ACC112 (cell line): Measurements from ENCODE around the gene PREX1.

Experiments
- H2AFZ ChIP-seq: fragments of 200-600 bp; sonication (generic); one replicate; pipeline ENCODE4 v1.6.0; 2017; ENCODE audit warnings: antibody characterized with exemption, low read length; ENCODE audit not compliant: unreplicated experiment
- H3K27ac ChIP-seq: fragments of 200-600 bp; sonication (generic); 2 replicates; pipeline ENCODE4 v1.5.1; 2014; ENCODE audit warnings: low read depth, mild to moderate bottlenecking, antibody characterized with exemption, low read length, moderate library complexity
- H3K27me3 ChIP-seq: fragments of 200-600 bp; sonication (generic); 2 replicates; pipeline ENCODE4 v1.6.1; 2014; ENCODE audit warnings: mild to moderate bottlenecking, antibody characterized with exemption, low read length, moderate library complexity, mixed read lengths; ENCODE audit not compliant: insufficient read depth
- H3K36me3 ChIP-seq: fragments of 200-600 bp; sonication (generic); 2 replicates; pipeline ENCODE4 v1.6.1; 2016; ENCODE audit warnings: mild to moderate bottlenecking, antibody characterized with exemption, low read length, moderate library complexity, mixed read lengths; ENCODE audit not compliant: insufficient read depth
- H3K4me1 ChIP-seq: fragments of 200-600 bp; sonication (generic); one replicate; pipeline ENCODE4 v1.6.1; 2016; ENCODE audit warnings: low read length, mixed read lengths; ENCODE audit not compliant: insufficient read depth, unreplicated experiment, control insufficient read depth
- H3K4me3 ChIP-seq: fragments of 200-600 bp; sonication (generic); 2 replicates; pipeline ENCODE4 v1.5.1; 2014; ENCODE audit warnings: mild to moderate bottlenecking, low read depth, low read length
- H3K79me2 ChIP-seq: fragments of 200-600 bp; sonication (generic); one replicate; pipeline ENCODE4 v1.6.0; 2016; ENCODE audit warnings: low read length; ENCODE audit not compliant: control insufficient read depth, unreplicated experiment, insufficient read depth

Gene PREX1

GRCh38 chr20:48685300-48685699 lies 142.5 kb downstream of the PREX1 start:
- Histone ChIP-seq H3K4me1 (peaks cover 25% of the 10 kb centered on the region), H3K36me3 (no peaks in the 10 kb centered on the region), H3K27me3 (no peaks in the 10 kb centered on the region), H3K79me2 (no peaks in the 10 kb centered on the region), H2AFZ (no peak overlapping the region), H3K4me3 (no peak overlapping the region), H3K27ac (no peak overlapping the region)

GRCh38 chr20:48684501-48685041 lies 143.2 kb downstream of the PREX1 start:
- Histone ChIP-seq H3K4me3 (no peak overlapping the region), H3K36me3 (no peaks in the 10 kb centered on the region), H2AFZ (no peak overlapping the region), H3K27ac (no peak overlapping the region), H3K79me2 (no peaks in the 10 kb centered on the region), H3K27me3 (no peaks in the 10 kb centered on the region), H3K4me1 (peaks cover 25% of the 10 kb centered on the region)

GRCh38 chr20:48683467-48684175 lies 144.2 kb downstream of the PREX1 start:
- H2AFZ ChIP-seq = no peak overlapping the region
- H3K4me1 ChIP-seq = peaks cover 25% of the 10 kb centered on the region

DNA sequence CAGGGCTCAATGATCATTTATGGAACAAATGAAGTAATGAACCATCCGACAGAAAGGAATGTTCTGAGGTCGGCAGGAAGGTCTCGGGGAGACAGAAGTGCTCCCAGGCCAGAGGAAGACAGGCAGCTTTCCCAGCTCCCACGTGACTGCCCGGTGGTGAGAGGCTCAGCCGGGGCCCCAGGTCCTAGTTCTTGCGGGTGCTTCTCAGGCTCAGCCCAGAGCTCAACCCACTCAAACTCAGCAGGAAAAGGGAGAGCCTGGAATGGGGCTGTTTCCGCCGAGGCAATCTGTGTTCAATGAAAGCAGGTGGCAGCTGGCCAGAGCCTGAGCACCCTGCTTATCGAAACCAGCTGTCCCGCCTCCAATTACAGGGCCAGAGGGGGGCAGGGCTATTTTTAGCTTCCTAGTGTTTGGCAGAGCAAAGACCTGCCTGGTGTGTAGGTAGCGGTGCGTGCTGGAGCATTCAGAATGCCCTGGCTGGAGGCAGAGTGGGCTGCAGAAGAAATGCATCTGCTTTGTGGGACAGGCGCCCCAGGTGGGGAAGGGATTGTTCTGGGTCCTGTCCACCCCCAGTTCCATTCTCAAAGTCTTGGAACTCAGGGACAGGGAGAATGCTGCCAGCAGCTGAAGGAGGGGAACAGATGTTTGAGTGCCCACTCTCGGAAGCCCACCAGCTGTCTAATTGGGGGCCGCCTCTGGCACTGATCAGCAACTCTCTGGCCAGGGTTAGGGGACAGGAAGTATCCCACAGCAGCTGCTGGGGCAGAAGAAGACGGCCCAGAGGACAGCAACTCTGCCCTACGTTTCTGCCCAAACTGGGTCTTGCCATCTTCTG lies 145.1 kb downstream of the PREX1 start:
- no peaks in the 10 kb centered on the region for H3K27me3 ChIP-seq
- H2AFZ ChIP-seq = no peak overlapping the region
- H3K4me1 ChIP-seq = peaks cover 25% of the 10 kb centered on the region
- H3K36me3 ChIP-seq = no peaks in the 10 kb centered on the region
- H3K27ac ChIP-seq = no peak overlapping the region
- no peak overlapping the region for H3K4me3 ChIP-seq
- no peaks in the 10 kb centered on the region for H3K79me2 ChIP-seq

More at GRCh38 chr20:48683467-48684175, 144.2 kb downstream of the PREX1 start:
- Histone ChIP-seq H3K4me3 (no peak overlapping the region), H3K27me3 (no peaks in the 10 kb centered on the region), H3K79me2 (no peaks in the 10 kb centered on the region), H3K27ac (no peak overlapping the region), H3K36me3 (no peaks in the 10 kb centered on the region)

GRCh38 chr20:48681873-48682426 lies 145.8 kb downstream of the PREX1 start:
- Histone ChIP-seq H3K79me2 (no peaks in the 10 kb centered on the region), H3K36me3 (no peaks in the 10 kb centered on the region), H3K4me3 (no peak overlapping the region), H2AFZ (no peak overlapping the region), H3K4me1 (peaks cover 24% of the 10 kb centered on the region), H3K27ac (no peak overlapping the region), H3K27me3 (no peaks in the 10 kb centered on the region)

DNA sequence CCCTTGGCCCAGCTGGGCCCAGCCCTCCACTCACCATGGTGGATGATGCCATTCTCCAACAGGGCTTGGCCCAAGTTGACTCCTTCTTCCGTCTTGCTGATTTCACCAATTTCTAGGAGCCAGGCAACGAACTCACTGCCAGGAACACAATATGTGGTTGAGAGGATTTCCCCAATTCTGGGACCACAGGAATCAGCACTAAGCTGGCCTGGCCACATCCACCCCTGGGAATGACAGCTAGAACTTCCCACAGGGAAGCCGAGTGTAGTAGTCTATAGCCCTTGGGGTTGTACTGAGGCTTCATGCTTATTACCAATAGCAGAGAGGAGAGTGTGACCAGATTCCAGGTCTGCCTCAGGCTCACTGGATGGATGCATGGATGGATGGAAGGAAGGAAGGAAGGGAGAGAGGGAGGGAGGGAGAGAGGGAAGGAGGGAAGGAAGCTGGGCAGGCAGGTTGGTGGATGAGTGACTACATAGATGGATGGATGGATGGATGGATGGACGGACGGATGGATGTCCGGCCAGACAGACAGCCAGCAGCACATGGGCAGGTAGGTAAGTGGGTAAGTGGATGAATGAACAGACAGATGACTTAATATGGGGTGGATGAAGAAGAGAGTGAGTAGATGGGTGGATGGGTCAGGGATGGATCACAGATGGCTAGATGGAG lies 146.5 kb downstream of the PREX1 start:
- H3K27ac ChIP-seq = no peak overlapping the region
- H3K36me3 ChIP-seq = no peaks in the 10 kb centered on the region

GRCh38 chr20:48680650-48681049 lies 147.1 kb downstream of the PREX1 start:
- H2AFZ ChIP-seq = no peak overlapping the region
- H3K4me3 ChIP-seq = no peak overlapping the region
- H3K4me1 ChIP-seq = peaks cover 13% of the 10 kb centered on the region
- no peaks in the 10 kb centered on the region for H3K27me3 ChIP-seq
- no peaks in the 10 kb centered on the region for H3K36me3 ChIP-seq
- H3K79me2 ChIP-seq = no peaks in the 10 kb centered on the region
- no peak overlapping the region for H3K27ac ChIP-seq

More for the DNA sequence above, 146.5 kb downstream of the PREX1 start:
- peaks cover 18% of the 10 kb centered on the region for H3K4me1 ChIP-seq
- H3K4me3 ChIP-seq = no peak overlapping the region
- H2AFZ ChIP-seq = no peak overlapping the region
- H3K79me2 ChIP-seq = no peaks in the 10 kb centered on the region
- H3K27me3 ChIP-seq = no peaks in the 10 kb centered on the region

DNA sequence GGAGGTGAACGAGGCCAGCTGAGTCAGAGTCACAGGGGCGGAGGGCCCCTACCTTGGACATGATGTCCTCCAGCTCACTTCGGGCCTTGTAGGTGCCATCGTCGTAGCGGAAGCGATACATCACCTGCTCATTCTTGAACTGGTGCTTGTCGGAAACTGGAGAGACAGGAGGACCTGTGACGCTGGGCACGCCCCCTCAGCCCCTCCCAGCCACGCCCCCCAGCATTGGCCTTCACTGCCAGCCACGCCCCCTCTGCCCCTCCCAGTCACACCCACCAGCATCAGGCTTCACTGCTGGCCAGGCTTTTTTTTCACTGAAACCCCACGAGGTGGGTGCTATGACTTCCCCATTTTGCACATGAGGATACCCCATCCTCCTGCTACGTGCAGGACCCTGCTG lies 148.2 kb downstream of the PREX1 start:
- Histone ChIP-seq H3K4me3 (no peak overlapping the region), H3K79me2 (no peaks in the 10 kb centered on the region), H3K27ac (no peak overlapping the region), H2AFZ (no peak overlapping the region), H3K36me3 (no peaks in the 10 kb centered on the region), H3K27me3 (no peaks in the 10 kb centered on the region), H3K4me1 (peaks cover 13% of the 10 kb centered on the region)

- Histone ChIP-seq H2AFZ (no peak overlapping the region), H3K27ac (no peak overlapping the region), H3K4me3 (no peak overlapping the region), H3K79me2 (no peaks in the 10 kb centered on the region), H3K27me3 (no peaks in the 10 kb centered on the region), H3K36me3 (no peaks in the 10 kb centered on the region), H3K4me1 (peaks cover 13% of the 10 kb centered on the region)
Observed at GRCh38 chr20:48679011-48679410, 148.8 kb downstream of the PREX1 start.

DNA sequence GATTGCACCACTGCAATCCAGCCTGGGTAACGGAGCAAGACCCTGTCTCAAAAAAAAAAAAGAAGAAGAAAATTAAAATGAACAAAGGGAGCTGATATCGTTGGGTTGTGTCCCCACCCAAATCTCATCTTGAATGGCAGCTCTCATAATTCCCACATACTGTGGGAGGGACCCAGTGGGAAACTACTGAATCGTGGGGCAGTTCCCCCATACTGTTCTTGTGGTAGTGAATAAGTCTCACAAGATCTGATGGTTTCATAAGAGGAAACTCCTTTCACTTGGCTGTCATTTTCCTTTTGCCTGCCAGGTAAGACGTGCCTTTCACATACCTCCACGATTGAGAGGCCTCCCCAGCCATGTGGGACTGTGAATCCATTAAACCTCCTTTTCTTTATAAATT lies 149.4 kb downstream of the PREX1 start:
- Histone ChIP-seq H3K79me2 (no peaks in the 10 kb centered on the region), H3K4me1 (peaks cover 13% of the 10 kb centered on the region), H3K27ac (no peak overlapping the region), H3K27me3 (no peaks in the 10 kb centered on the region), H3K4me3 (no peak overlapping the region), H3K36me3 (no peaks in the 10 kb centered on the region), H2AFZ (no peak overlapping the region)
